H1 (cell line): ENCODE data around the gene RFX2. TPM values are rescaled to one million over a fixed set of nuclear protein-coding genes. Genes with fewer than 3 reads are reported as not detected.

ENCODE experiments used
- BCL11A ChIP-seq, 2 experiments: IDR thresholded peaks; one replicate each; pipeline ENCODE4 v1.6.1; 2011; ENCODE audit warnings: low read depth in 2 of 2, low read length in 2 of 2, mild to moderate bottlenecking in 2 of 2
- GABPA ChIP-seq: IDR thresholded peaks from 2 replicates; pipeline ENCODE4 v1.6.1; 2011; ENCODE audit warnings: mild to moderate bottlenecking, low read length, moderate library complexity, borderline replicate concordance; ENCODE audit not compliant: insufficient read depth
- GTF2F1 ChIP-seq: IDR thresholded peaks from 2 replicates; pipeline ENCODE4 v1.6.1; 2012; ENCODE audit warnings: low read depth, low read length, improper control_type of control experiment, borderline replicate concordance
- NANOG ChIP-seq: IDR thresholded peaks from 2 replicates; pipeline ENCODE4 v1.6.1; 2011; ENCODE audit warnings: low read length, low read depth, mild to moderate bottlenecking, inconsistent platforms; ENCODE audit not compliant: insufficient read depth, poor library complexity, severe bottlenecking
- POLR2AphosphoS5 ChIP-seq: IDR thresholded peaks from 2 replicates; pipeline ENCODE4 v1.6.1; 2011; ENCODE audit warnings: low read depth, low read length
- SP4 ChIP-seq: IDR thresholded peaks from 2 replicates; pipeline ENCODE4 v1.6.1; 2012; ENCODE audit warnings: low read length, inconsistent platforms
- TAF1 ChIP-seq: IDR thresholded peaks from 2 replicates; pipeline ENCODE4 v1.6.1; 2011; ENCODE audit warnings: mild to moderate bottlenecking, low read depth, low read length
- polyA plus RNA-seq, 7 experiments: library from polyadenylated mRNA; depleted of rRNA in 3 of 7; stranded (reverse) in 5 of 7; unstranded in 2 of 7; fragments of >200 nt in 5 of 7; fragments of 200-250 nt in 2 of 7; gene quantifications; 1 replicate in 5 of 7; 2 replicates in 1 of 7; 4 replicates in 1 of 7; pipeline versions ENCODE4 v1.2.1 to v1.2.3, GENCODE V29; 2011 to 2013; ENCODE audit warnings: missing spikeins in 2 of 7, mixed read lengths in 2 of 7
- total RNA-seq: library from RNA; stranded (reverse); fragmentation: NEBNext Ultra II Directional; extraction: Animal tissue kit (Norgen Biotek cat#: 25700); gene quantifications from 2 replicates; pipeline ENCODE4 v1.2.1, GENCODE V29; 2021

RFX2 gene
- total and polyA plus RNA-seq, 2 of the 8 experiments (the other 6 are each of a cell fraction or from before 2014, with no cell fraction given): 4.8 to 5.3 TPM

GRCh38 chr19:5989388-5990074 lies 120.8 kb downstream of the RFX2 start (continued):
- TF ChIP-seq POLR2AphosphoS5: no peak
- TF ChIP-seq TAF1: no peak
- TF ChIP-seq GTF2F1: no peak
- TF ChIP-seq GABPA: no peak
- no peak for TF ChIP-seq BCL11A (IDR thresholded peaks at IDR 0.05; ENCODE audit: low read depth in 2 of 2, low read length in 2 of 2)
- TF ChIP-seq SP4: no peak
- TF ChIP-seq NANOG: no peak
- TF ChIP-seq, all 59 proteins: peak for 0
